CD14-positive monocyte (primary cell): ENCODE results near the gene RBM28. TPM values are rescaled to one million over a fixed set of nuclear protein-coding genes. Genes with fewer than 3 reads are reported as not detected.

ENCODE experiments used
- DNase-seq, 3 donors: peaks; one replicate each; pipeline ENCODE4 v3.0.0-alpha.2; 2011 to 2022
- H2AFZ ChIP-seq: 2 replicates; pipeline ENCODE4 v1.6.0; 2012; ENCODE audit warnings: mild to moderate bottlenecking, low read depth, low read length, inconsistent platforms; ENCODE audit not compliant: insufficient read depth, poor library complexity, severe bottlenecking
- H3K27ac ChIP-seq, 2 donors: 1 replicate in 1 of 2; 2 replicates in 1 of 2; pipeline ENCODE4 v1.5.1; 2012 to 2013; ENCODE audit warnings: low read length in 2 of 2, control low read depth in 1 of 2, inconsistent platforms in 1 of 2, low read depth in 1 of 2, mild to moderate bottlenecking in 1 of 2
- H3K27me3 ChIP-seq, 2 donors: one replicate each; pipeline versions ENCODE4 v1.6.0 to v1.6.1; 2011 to 2013; ENCODE audit warnings: low read length in 2 of 2; ENCODE audit not compliant: control insufficient read depth in 2 of 2, insufficient read depth in 2 of 2
- H3K36me3 ChIP-seq, 2 donors: replicated peaks in 1 of 2; 1 replicate in 1 of 2; 2 replicates in 1 of 2; pipeline versions ENCODE4 v1.5.1 to v1.6.1; 2012 to 2013; ENCODE audit warnings: low read length in 2 of 2, control low read depth in 1 of 2, inconsistent platforms in 1 of 2, mild to moderate bottlenecking in 1 of 2; ENCODE audit not compliant: insufficient read depth in 2 of 2, control insufficient read depth in 1 of 2
- H3K4me1 ChIP-seq, 2 donors: 1 replicate in 1 of 2; 2 replicates in 1 of 2; pipeline versions ENCODE4 v1.5.1 to v1.6.1; 2012 to 2013; ENCODE audit warnings: low read length in 2 of 2, control low read depth in 1 of 2, inconsistent platforms in 1 of 2, mild to moderate bottlenecking in 1 of 2, moderate library complexity in 1 of 2; ENCODE audit not compliant: insufficient read depth in 2 of 2, control insufficient read depth in 1 of 2
- H3K4me2 ChIP-seq: replicated peaks from 2 replicates; pipeline ENCODE3; 2012; ENCODE audit warnings: low read length, moderate library complexity, mild to moderate bottlenecking; ENCODE audit not compliant: poor library complexity, severe bottlenecking; ENCODE audit errors: extremely low read depth
- H3K4me3 ChIP-seq, 3 experiments: fragments of 200-600 bp in 1 of 3; sonication (generic) in 1 of 3; replicated peaks in 1 of 3; 1 replicate in 2 of 3; 2 replicates in 1 of 3; pipeline ENCODE4 v1.5.1; 2011 to 2013; ENCODE audit warnings: low read length in 3 of 3, mild to moderate bottlenecking in 3 of 3, control low read depth in 2 of 3, low read depth in 2 of 3, inconsistent platforms in 1 of 3, moderate library complexity in 1 of 3
- H3K79me2 ChIP-seq: 2 replicates; pipeline ENCODE4 v1.6.0; 2012; ENCODE audit warnings: mild to moderate bottlenecking, control low read depth, inconsistent platforms, low read length, moderate library complexity; ENCODE audit not compliant: insufficient read depth
- H3K9ac ChIP-seq: 2 replicates; pipeline ENCODE4 v1.6.0; 2017; ENCODE audit warnings: low read length, mild to moderate bottlenecking; ENCODE audit not compliant: insufficient read depth, poor library complexity, severe bottlenecking
- H3K9me3 ChIP-seq, 2 donors: replicated peaks in 1 of 2; 1 replicate in 1 of 2; 2 replicates in 1 of 2; pipeline versions ENCODE4 v1.5.1 to v1.6.1; 2012 to 2013; ENCODE audit warnings: low read length in 2 of 2, control low read depth in 1 of 2; ENCODE audit not compliant: control insufficient read depth in 1 of 2, insufficient read depth in 1 of 2
- H4K20me1 ChIP-seq: 2 replicates; pipeline ENCODE4 v1.6.0; 2012; ENCODE audit warnings: mild to moderate bottlenecking, low read length, control low read depth, moderate library complexity; ENCODE audit not compliant: insufficient read depth
- H3K27ac Mint-ChIP-seq, 7 donors: one replicate each; pipeline ENCODE4 v1.8.0; 2020; ENCODE audit warnings: mild to moderate bottlenecking in 7 of 7, mixed read lengths in 7 of 7, moderate library complexity in 6 of 7, inconsistent platforms in 2 of 7
- H3K27me3 Mint-ChIP-seq, 3 donors: one replicate each; pipeline ENCODE4 v1.8.0; 2021 to 2022; ENCODE audit warnings: low read depth in 3 of 3, mild to moderate bottlenecking in 3 of 3, mixed read lengths in 3 of 3, moderate library complexity in 3 of 3, inconsistent platforms in 1 of 3
- H3K36me3 Mint-ChIP-seq, 2 donors: one replicate each; pipeline ENCODE4 v1.8.0; 2020; ENCODE audit warnings: mixed read lengths in 2 of 2, inconsistent platforms in 1 of 2, mild to moderate bottlenecking in 1 of 2
- H3K4me1 Mint-ChIP-seq: one replicate; pipeline ENCODE4 v1.8.0; 2020; ENCODE audit warnings: mild to moderate bottlenecking, mixed read lengths
- H3K4me3 Mint-ChIP-seq, 2 donors: one replicate each; pipeline ENCODE4 v1.8.0; 2020; ENCODE audit warnings: mild to moderate bottlenecking in 2 of 2, mixed read lengths in 2 of 2, moderate library complexity in 1 of 2
- H3K9me3 Mint-ChIP-seq, 7 donors: one replicate each; pipeline ENCODE4 v1.8.0; 2020 to 2022; ENCODE audit warnings: mixed read lengths in 7 of 7, mild to moderate bottlenecking in 6 of 7, moderate library complexity in 6 of 7, inconsistent platforms in 2 of 7
- CTCF ChIP-seq: fragments of 200-600 bp; IDR thresholded peaks from one replicate; pipeline ENCODE4 v1.8.0; 2022; ENCODE audit warnings: antibody characterized with exemption, mild to moderate bottlenecking
- WGBS: methylation state at CpG from one replicate; pipeline ENCODE4 v1.1.5; 2013; ENCODE audit warnings: missing lambda C conversion rate; ENCODE audit not compliant: insufficient coverage; 5-methylcytosine and 5-hydroxymethylcytosine counted together
- intact Hi-C, 2 donors: fragments of 100-400 bp; cut with micrococcal nuclease; formaldehyde crosslinking; loops; one replicate each; pipeline versions ENCODE4 v1.15.0 to v1.15.1; 2023
- polyA plus RNA-seq, 3 donors: library from polyadenylated mRNA; depleted of rRNA in 1 of 3; unstranded in 2 of 3; stranded (reverse) in 1 of 3; fragments of 300-500 nt in 2 of 3; fragments of >200 nt in 1 of 3; fragmentation: Illumina TruSeq in 2 of 3; gene quantifications; 1 replicate in 2 of 3; 2 replicates in 1 of 3; pipeline ENCODE4 v1.2.3, GENCODE V29; 2012 to 2021

RBM28 gene
- polyA plus RNA-seq, 3 donors: 4.0 to 14.4 (median 4.9) TPM

GRCh38 chr7:128264477-128264876, 79.2 kb downstream of the RBM28 start:
- no peak for DNase-seq
- H3K27me3 Mint-ChIP-seq: peaks cover 0 to 10% (median 2%) of the 10 kb centered on the region in 3 donors
- no peak for TF ChIP-seq CTCF
- no peaks in the 10 kb centered on the region for H3K36me3 Mint-ChIP-seq
- peaks cover 2% of the 10 kb centered on the region for H3K4me1 Mint-ChIP-seq
- H3K27ac Mint-ChIP-seq: no peak overlapping the region
- H3K4me3 Mint-ChIP-seq: no peak overlapping the region
- no peak overlapping the region for H3K4me3 ChIP-seq
- H3K4me2 ChIP-seq: no peak overlapping the region
- H3K4me1 ChIP-seq: no peaks in the 10 kb centered on the region
- no peaks in the 10 kb centered on the region for H3K36me3 ChIP-seq
- H3K9me3 Mint-ChIP-seq: peaks cover 0 to 5% (median 1%) of the 10 kb centered on the region in 7 donors
- no peaks in the 10 kb centered on the region for H3K9me3 ChIP-seq
- no peaks in the 10 kb centered on the region for H3K27me3 ChIP-seq
- intact Hi-C loops: no loop called here
- no peak overlapping the region for H2AFZ ChIP-seq
- no peak overlapping the region for H3K9ac ChIP-seq
- WGBS: 20% methylated on average over 1 of the region's 2 CpGs
- H3K27ac ChIP-seq: no peak overlapping the region
- H4K20me1 ChIP-seq: no peaks in the 10 kb centered on the region
- no peaks in the 10 kb centered on the region for H3K79me2 ChIP-seq

- H3K9me3 Mint-ChIP-seq: peaks cover 0 to 5% (median 2%) of the 10 kb centered on the region in 7 donors
- 100% methylated on average over 3 of the region's 3 CpGs for WGBS
- H3K4me3 Mint-ChIP-seq: no peak overlapping the region
- TF ChIP-seq CTCF: no peak
- Histone ChIP-seq H3K4me2 (no peak overlapping the region), H3K79me2 (no peaks in the 10 kb centered on the region), H3K4me1 (no peaks in the 10 kb centered on the region), H3K27ac (no peak overlapping the region), H3K4me3 (no peak overlapping the region), H3K27me3 (no peaks in the 10 kb centered on the region), H3K9me3 (no peaks in the 10 kb centered on the region), H3K9ac (no peak overlapping the region), H4K20me1 (no peaks in the 10 kb centered on the region), H2AFZ (no peak overlapping the region), H3K36me3 (no peaks in the 10 kb centered on the region)
- H3K27me3 Mint-ChIP-seq: peaks cover 0 to 10% (median 3%) of the 10 kb centered on the region in 3 donors
- DNase-seq: no peak
- intact Hi-C loops: no loop called here
- H3K27ac Mint-ChIP-seq: no peak overlapping the region
- H3K4me1 Mint-ChIP-seq: peaks cover 2% of the 10 kb centered on the region
- no peaks in the 10 kb centered on the region for H3K36me3 Mint-ChIP-seq
These were observed 80.3 kb downstream of the RBM28 start for GRCh38 chr7:128263420-128263819.
